ENCODE results near the gene PGA4. TPM values are rescaled to one million over a fixed set of nuclear protein-coding genes. Genes with fewer than 3 reads are reported as not detected.
A peak's percentile ranks its signal among the peaks of the same experiment; 100 is the strongest.

Gene PGA4
- total and polyA plus RNA-seq, 2 experiments from 2014 or later = 0.81 TPM; not detected in 1

GRCh38 chr11:61272731-61273130 is 50.6 kb downstream of the PGA4 start (continued):
- TF ChIP-seq ZNF331 (CRISPR knock-in tag; IDR thresholded peaks at IDR 0.05; ENCODE audit: low read depth) = no peak
- no peak for TF ChIP-seq CTCF (conservative IDR thresholded peaks at IDR 0.05; ENCODE audit: low read depth in 2 of 2)
- TF ChIP-seq JUNB (IDR thresholded peaks at IDR 0.05; ENCODE audit: unreplicated experiment) = no peak
- TF ChIP-seq ETS1 (IDR thresholded peaks at IDR 0.05) = no peak
- TF ChIP-seq STAT1 (IDR thresholded peaks at IDR 0.05; ENCODE audit: unreplicated experiment) = no peak

- peaks cover 3% of the 10 kb centered on the region for H3K27me3 Mint-ChIP-seq (ENCODE audit: insufficient read depth, low read depth, poor library complexity)
- no peak overlapping the region for H3K4me3 Mint-ChIP-seq
- peaks cover 5% of the 10 kb centered on the region; the same call in 1 of the 2 replicates for H3K36me3 ChIP-seq (ENCODE audit: insufficient read depth)
- TF ChIP-seq POLR2AphosphoS5 (IDR thresholded peaks at IDR 0.05; ENCODE audit: low read depth) (no peak), ZNF331 (CRISPR knock-in tag; IDR thresholded peaks at IDR 0.05; ENCODE audit: low read depth) (no peak), CTCF (conservative IDR thresholded peaks at IDR 0.05; ENCODE audit: low read depth in 2 of 2) (no peak), ZNF462 (CRISPR knock-in tag; IDR thresholded peaks at IDR 0.05) (no peak), EZH2 (IDR thresholded peaks at IDR 0.05; ENCODE audit: low read depth, unreplicated experiment) (no peak), JUNB (IDR thresholded peaks at IDR 0.05; ENCODE audit: unreplicated experiment) (no peak), ETS1 (IDR thresholded peaks at IDR 0.05) (no peak)
- H3K36me3 Mint-ChIP-seq (ENCODE audit: low read depth) = peaks cover 17% of the 10 kb centered on the region; the same call in 2 of the 3 replicates
- DNase-seq (ENCODE audit: low spot score) (no peak), ATAC-seq (peak; percentile 38; the same call in 2 of the 3 replicates)
- peaks cover 7% of the 10 kb centered on the region for H3K4me1 Mint-ChIP-seq
- no peaks in the 10 kb centered on the region for H3K9me3 Mint-ChIP-seq
- no peak overlapping the region for H2AFZ ChIP-seq
- no peaks in the 10 kb centered on the region for H3K79me2 ChIP-seq (replicated peaks; ENCODE audit: insufficient read depth)
- H3K27ac Mint-ChIP-seq = no peak overlapping the region
- no peak overlapping the region for H3K4me2 ChIP-seq
- H3K27me3 ChIP-seq (ENCODE audit: insufficient read depth) = no peaks in the 10 kb centered on the region
- H3K4me1 ChIP-seq (ENCODE audit: insufficient read depth) = no peaks in the 10 kb centered on the region
- peaks cover 3% of the 10 kb centered on the region; the same call in 1 of the 2 replicates for H4K20me1 ChIP-seq (replicated peaks; ENCODE audit: insufficient read depth)
- no peaks in the 10 kb centered on the region for H3F3A ChIP-seq (replicated peaks; ENCODE audit: low read depth)
- no peaks in the 10 kb centered on the region for H3K9me2 ChIP-seq (ENCODE audit: insufficient read depth)
- no peak overlapping the region for H3K27ac ChIP-seq (ENCODE audit: low read depth)
- H3K4me3 ChIP-seq = no peak overlapping the region
Observed at GRCh38 chr11:61273178-61274078, 51.3 kb downstream of the PGA4 start.

Data from GM23338 (cell line).